Ishikawa (cell line): ENCODE measurements around the gene FAM117B.

Experiments used
- CEBPB ChIP-seq: IDR thresholded peaks from 2 replicates; pipeline ENCODE4 v1.6.1; 2012
- CREB1 ChIP-seq: IDR thresholded peaks from 2 replicates; pipeline ENCODE4 v1.6.1; 2012; ENCODE audit warnings: low read depth
- EGR1 ChIP-seq: IDR thresholded peaks from 2 replicates; pipeline ENCODE4 v1.6.1; 2012
- EP300 ChIP-seq: IDR thresholded peaks from 2 replicates; pipeline ENCODE4 v1.6.1; 2012; ENCODE audit warnings: borderline replicate concordance
- FOXM1 ChIP-seq: IDR thresholded peaks from 2 replicates; pipeline ENCODE4 v1.6.1; 2012; ENCODE audit warnings: low read depth, borderline replicate concordance
- MAX ChIP-seq: IDR thresholded peaks from 2 replicates; pipeline ENCODE4 v1.6.1; 2012
- NFIC ChIP-seq: IDR thresholded peaks from 2 replicates; pipeline ENCODE4 v1.6.1; 2012
- RAD21 ChIP-seq: IDR thresholded peaks from 2 replicates; pipeline ENCODE4 v1.6.1; 2012; ENCODE audit warnings: low read depth
- REST ChIP-seq: IDR thresholded peaks from 2 replicates; pipeline ENCODE4 v1.6.1; 2012; ENCODE audit warnings: low read depth, mild to moderate bottlenecking
- TAF1 ChIP-seq: IDR thresholded peaks from 2 replicates; pipeline ENCODE4 v1.6.1; 2012; ENCODE audit warnings: low read depth, mild to moderate bottlenecking
- TCF12 ChIP-seq: IDR thresholded peaks from 2 replicates; pipeline ENCODE4 v1.6.1; 2012; ENCODE audit warnings: low read depth
- TEAD4 ChIP-seq: IDR thresholded peaks from 2 replicates; pipeline ENCODE4 v1.6.1; 2012
- USF1 ChIP-seq: IDR thresholded peaks from 2 replicates; pipeline ENCODE4 v1.6.1; 2012
- YY1 ChIP-seq: IDR thresholded peaks from 2 replicates; pipeline ENCODE4 v1.6.1; 2012; ENCODE audit warnings: low read depth
- ZBTB7A ChIP-seq: IDR thresholded peaks from 2 replicates; pipeline ENCODE4 v1.6.1; 2012; ENCODE audit warnings: low read depth

The FAM117B gene

GRCh38 chr2:202762556-202762955 lies 127.8 kb downstream of the FAM117B start:
- TF ChIP-seq CEBPB (no peak), CREB1 (no peak)

GRCh38 chr2:202763916-202764315 lies 129.1 kb downstream of the FAM117B start:
- TF ChIP-seq EP300 (no peak), YY1 (no peak), RAD21 (no peak), FOXM1 (no peak), TEAD4 (no peak), MAX (no peak), CEBPB (no peak), ZBTB7A (no peak), TCF12 (no peak), EGR1 (no peak)

GRCh38 chr2:202764991-202765390 lies 130.2 kb downstream of the FAM117B start:
- TF ChIP-seq EGR1 (no peak), YY1 (no peak), TAF1 (no peak), USF1 (no peak), TCF12 (no peak), CREB1 (no peak)

- no peak for TF ChIP-seq YY1
- no peak for TF ChIP-seq REST
Measured at GRCh38 chr2:202765436-202765835, 130.7 kb downstream of the FAM117B start.

- TF ChIP-seq EP300 (no peak), MAX (no peak), FOXM1 (no peak), REST (no peak), EGR1 (no peak), TAF1 (no peak)
Measured at GRCh38 chr2:202768273-202768672, 133.5 kb downstream of the FAM117B start.

- no peak for TF ChIP-seq ZBTB7A
- TF ChIP-seq USF1, result no peak
- TF ChIP-seq CREB1, result no peak
- TF ChIP-seq YY1, result no peak
- TF ChIP-seq FOXM1, result no peak
- no peak for TF ChIP-seq TEAD4
- no peak for TF ChIP-seq TCF12
- no peak for TF ChIP-seq TAF1
- no peak for TF ChIP-seq RAD21
- TF ChIP-seq NFIC, result no peak
- no peak for TF ChIP-seq EGR1
- no peak for TF ChIP-seq CEBPB
- TF ChIP-seq EP300, result no peak
- no peak for TF ChIP-seq MAX
- TF ChIP-seq REST, result no peak
Measured at GRCh38 chr2:202769201-202769600, 134.4 kb downstream of the FAM117B start.
